ENCODE measurements around the gene TUBA8.
"Not testable (repeated sequence)": the region's sequence is repeated elsewhere in the genome, so short reads cannot be mapped to it uniquely, and the experiment has no call there.

The TUBA8 gene

DNA sequence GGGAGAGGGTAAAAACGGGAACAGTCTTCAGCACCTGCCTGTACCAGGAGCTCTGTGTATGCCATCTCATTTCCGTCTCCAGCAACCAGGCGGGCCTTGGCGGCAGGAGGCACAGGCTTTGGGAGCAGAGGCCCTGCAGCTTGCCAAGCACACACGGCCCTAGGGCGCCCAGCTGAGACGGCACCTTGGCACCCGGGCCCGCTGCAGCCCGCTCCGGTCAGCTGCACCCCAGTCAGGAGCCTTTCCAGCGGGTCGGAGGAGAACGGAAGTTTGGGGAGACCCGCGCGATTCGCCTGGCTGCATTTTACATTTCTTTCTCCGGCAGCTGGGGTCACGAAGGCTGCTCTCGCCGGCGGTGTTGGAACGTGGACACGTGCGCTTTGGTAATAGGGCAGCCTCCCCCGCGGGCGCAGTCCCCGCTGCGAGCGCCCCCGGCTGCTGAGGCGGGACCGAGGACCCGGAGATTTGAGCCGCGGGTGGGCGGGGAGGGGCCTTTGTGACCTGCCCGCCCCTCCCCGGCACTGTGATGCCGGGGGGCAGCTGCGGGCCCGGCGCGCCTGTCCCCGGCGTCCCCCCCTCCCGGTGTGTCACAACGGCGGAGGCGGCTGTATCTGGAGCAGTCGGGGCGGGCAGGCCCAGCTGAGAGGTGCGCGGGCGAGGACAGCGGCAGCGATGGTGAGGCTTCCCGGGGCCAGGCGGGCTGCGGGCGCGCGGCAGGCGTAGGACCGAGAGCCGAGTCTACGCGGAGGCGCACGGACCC lies at the start of gene TUBA8:
Gene TUBA8 (plus strand): TSS at position 616 of the 760 bp plus-strand sequence. CDS start 57 bp downstream, at position 673.
- peak; percentile 38 to 50 for DNase-seq

DNA sequence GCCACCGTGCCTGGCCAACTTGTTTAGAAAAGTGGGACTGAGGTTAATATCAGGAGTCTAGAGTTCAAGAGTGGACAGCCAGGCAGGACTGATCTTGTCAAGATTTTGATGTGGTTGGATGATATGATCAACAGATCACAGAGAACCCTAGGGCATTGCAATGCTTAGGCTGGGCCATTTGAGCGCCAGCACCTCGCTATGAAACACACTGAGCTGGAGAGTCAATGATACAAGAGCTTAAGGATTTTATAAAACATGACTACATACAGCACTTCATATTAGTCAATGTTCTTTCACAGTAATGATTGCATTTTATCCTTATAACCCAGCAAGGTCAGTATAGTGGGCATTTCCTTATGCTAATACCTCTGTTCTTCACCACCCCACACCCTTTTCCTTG lies 48.2 kb upstream of the TUBA8 start:
- DNase-seq: no peak

DNA sequence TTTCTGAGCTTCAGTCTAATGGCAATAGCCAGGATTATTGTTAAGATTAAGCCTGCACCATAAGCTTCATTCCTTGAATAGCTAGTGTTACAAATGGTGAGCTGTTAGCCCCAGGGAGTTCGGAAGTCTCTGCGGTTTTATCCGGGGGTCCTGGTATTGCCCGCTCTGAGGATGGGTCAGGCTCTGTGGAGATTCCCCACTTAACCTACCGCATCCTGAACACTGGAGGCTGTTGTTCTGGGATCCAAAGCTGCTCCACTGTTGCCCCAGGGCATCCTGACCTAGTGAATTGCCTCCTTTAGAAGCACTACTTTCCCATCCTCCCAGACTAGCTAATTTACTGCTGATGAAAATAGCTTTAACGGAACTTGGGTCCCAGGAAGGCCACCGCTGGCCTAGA lies 47.3 kb upstream of the TUBA8 start:
- no peak for DNase-seq

DNA sequence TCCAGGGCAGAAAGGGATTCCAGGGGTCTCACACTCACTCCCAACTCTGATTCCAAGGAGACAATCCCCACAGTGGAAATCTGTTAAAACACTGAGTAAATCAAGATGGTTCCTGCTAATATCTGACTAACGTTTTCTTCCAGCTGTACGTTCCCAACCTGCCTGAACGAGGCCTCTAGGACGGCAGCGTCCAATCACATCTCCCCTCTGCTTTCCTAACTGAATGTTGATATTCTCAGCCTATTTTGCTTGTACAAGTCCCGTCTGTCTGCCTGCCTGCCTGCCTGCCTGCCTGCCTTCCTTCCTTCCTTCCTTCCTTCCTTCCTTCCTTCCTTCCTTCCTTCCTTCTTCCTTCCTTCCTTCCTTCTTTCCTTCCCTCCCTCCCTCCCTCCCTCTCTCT lies 46.9 kb upstream of the TUBA8 start:
- DNase-seq: not testable (repeated sequence)

DNA sequence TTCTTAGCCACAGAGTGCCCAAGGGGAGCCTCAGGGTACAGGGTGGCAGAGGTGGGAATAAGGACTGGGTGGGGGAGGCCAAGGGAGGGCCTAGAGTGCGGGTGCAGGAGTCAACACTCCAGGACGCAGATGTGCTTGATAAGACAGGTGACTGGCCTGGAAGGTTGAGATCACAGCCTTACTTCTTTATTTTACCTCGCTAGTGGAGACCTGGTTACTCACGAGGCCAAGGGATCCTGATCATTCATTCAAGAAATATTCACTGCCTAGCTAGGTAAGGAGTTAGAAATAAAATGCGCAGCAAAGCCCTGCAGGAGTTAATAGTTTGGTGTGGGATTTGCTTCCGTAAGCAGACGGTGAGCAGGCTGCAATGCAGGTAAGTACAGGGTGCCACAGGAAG lies 46.0 kb upstream of the TUBA8 start:
- no peak for DNase-seq

DNA sequence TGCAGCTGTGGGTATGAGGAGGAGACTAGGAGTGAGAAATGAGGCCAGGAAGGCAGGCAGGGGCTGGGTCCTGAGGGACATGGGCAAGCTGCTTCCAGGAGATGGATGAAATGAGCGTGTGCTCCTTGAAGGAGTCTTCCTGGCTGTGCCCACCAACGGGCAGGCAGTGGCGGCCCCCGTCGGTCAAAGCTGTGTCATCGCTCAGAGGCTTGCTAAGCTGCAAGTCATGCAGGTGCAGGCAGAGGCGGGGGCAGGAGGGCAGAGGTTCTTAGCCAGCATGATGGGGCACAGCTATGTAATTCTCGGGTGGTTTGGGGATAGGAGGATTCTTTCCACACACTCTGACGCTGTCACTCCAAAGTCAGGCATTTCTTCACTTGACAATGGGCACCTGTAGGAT lies 45.4 kb upstream of the TUBA8 start:
- DNase-seq: no peak

DNA sequence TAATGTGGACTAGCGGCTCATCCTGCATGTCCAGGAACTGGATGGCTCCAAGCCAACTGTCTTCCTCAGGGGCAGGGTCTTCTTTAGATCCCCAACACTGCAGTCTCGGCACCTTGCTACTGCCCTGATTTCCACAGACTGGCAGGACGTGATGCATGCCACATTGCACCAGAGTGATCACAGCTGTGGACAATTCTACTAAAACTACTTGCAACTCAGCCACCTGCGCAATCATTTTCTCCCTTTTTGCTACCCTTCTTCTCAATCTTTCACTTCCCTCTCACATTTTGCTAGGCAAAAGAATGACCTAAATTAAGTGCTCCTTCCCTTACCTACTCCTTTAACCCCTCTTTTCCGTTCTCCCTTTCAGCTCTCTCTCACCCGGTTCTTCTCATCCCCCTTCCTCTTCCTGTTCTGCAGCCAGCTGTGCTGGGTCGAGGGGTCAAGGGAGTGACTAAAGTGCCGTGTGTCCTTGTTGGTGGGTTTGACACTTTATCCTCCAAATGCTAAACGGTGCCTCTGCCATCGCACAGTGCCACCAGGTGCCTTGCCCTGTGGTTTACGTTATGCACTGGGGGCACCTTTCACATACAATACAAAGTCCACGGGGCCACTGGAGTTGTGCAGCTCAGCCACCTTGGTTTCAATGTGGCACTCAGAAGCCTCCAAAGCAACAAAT lies 44.3 kb upstream of the TUBA8 start:
- no peak for DNase-seq

DNA sequence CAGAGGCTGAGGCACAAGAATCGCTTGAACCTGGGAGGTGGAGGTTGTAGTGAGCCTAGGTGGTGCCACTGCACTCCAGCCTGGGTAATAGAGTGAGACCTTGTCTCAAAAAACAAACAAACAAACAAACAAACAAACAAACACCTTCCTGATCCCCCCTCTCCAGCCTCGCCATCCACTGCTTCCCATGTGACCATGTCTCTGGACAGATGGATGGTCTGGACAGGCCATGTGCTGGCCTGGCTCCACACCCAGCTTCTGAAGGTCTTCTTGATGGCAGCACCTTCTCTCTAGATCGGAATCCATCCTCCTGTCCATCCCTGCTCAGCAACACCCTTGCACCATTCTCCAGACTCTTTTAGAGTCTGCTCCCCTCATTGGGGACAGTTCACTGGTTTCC lies 43.5 kb upstream of the TUBA8 start:
- no peak for DNase-seq

DNA sequence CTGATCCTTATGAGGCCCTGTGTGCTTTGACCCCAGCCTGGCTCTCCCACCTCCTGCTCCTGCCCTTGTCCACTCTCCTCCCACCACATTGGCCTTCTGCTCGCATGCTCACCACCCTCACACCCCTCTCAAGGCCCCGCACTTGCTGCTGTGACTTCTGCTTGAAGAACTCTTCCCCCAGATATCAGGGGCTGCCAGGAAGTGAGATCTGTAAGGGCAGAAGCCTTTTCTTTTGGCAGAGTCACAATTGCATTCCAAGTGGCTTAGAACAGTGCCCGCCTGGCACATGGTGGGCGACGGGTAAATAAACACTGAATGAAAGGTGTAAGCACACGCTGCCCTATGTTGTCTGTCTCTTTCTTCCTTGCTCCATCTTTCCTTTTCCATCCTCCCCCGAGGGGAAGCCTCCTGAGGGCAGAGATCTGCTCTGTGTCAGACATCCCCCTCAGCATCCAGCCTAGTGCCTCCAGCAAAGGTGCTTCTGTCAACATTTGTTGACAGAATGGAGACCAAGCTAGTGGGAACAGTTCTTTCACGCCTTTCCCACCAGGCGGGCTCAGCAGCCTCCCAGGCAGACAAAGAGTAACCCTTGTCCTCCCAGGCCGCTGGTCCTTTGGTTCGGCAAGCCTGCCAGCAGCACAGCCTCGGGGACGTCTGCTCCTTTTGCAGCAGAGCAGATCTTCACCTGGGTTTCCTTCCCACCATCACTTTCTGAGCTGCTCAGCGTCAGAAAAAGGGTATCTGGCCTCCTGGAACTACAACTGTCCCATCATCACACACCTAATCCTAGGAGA lies 42.9 kb upstream of the TUBA8 start:
- no peak for DNase-seq

DNA sequence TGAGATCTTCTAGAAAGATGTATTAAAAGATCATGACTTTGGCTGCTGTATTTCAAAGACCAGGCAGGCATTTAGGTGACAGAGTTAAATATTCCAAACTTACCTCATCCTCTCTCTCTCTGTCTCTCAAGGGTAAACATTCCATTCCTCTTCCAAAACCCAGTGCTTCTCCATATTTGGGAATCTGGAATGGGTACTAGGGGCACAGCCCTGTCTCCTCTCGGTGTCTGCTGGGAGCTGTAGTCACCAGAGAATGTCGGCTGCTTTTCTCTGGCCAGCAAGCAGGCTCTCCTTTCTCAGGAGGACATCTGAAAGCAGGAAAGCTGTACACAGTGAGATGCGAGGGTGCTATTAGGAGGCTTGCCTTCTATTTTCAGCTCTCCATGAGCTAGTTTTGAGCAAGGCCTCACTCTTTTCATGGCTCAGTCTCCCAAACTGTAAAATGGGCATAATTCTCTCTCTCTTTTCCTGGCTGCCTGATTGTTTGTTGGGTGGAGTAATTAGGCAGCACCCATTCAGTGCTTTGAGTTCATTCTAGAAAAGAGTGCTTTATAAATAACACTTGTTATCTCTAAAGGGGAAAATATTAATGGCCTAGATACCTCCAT lies 42.1 kb upstream of the TUBA8 start:
- no peak for DNase-seq

DNA sequence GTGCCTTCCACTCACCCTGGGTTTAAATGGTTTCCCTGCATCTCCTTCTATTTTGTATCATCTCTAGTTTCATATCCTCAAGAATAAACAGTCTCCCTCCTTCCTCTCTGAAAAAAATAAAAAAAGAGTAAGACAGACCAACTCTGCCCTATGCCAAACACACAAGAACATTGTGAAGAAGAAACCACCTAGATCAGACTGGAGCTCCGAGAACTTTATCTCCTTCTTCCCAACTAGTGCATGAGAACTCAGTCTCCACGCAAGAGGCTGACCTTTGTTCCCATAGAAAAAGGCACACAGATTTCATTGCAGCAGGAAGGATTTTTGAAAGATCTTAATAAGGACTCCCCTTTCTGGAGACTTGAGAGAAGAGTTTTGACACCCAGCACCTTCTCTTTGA lies 41.6 kb upstream of the TUBA8 start:
- no peak for DNase-seq

DNA sequence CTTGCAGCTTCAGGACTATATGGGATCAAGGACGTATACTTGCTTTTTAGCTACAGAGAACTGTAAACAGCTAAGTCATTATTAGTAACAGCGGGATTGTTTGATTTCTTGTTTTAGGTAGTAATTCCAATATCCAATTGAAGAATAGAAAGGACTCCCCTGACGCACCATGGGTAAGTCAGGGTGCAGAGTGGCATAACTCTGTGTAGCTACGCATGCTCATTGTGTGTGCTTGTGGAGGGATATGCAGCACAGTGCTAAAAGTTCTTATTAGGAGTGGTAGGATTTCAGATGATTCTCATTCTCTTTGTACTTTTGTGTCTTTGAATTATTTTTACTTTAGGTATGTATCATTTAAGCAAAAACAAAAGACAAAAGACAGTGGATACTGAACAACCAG lies 40.6 kb upstream of the TUBA8 start:
- no peak for DNase-seq

DNA sequence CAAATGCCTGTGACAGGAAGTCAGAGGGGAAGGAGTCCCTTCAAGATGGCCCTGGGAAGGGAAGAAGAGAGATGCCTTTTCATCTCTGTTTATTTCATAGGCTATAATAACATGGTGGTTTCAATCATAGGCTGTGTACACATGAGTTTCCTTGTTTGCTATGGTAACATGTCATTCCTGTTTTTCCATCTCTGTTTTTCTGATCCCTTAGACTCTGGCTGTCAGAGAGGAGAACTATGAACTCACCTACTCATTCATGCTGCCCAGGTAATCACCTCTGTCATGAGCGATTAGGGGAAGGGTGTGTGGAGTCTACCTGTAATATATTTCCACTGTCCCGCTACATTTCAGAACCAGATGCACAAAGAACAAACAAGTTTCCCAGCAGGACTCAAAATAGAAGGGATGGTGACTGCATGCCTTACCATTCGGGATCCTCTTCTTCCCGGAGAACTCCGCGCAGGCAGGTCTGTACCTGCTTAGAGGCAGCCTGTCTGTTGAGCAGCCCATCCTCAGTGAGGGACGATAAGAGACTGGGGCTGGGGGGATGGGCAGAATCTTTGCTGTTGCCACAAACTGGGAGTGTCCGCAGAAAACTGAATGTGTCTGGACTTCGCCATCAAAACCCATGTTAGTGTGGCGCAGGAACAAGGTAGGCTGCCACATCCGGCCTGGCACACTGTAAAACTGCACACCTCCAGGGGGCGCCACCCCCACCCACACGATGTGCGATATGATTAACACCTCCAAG lies 39.9 kb upstream of the TUBA8 start:
- no peak for DNase-seq

DNA sequence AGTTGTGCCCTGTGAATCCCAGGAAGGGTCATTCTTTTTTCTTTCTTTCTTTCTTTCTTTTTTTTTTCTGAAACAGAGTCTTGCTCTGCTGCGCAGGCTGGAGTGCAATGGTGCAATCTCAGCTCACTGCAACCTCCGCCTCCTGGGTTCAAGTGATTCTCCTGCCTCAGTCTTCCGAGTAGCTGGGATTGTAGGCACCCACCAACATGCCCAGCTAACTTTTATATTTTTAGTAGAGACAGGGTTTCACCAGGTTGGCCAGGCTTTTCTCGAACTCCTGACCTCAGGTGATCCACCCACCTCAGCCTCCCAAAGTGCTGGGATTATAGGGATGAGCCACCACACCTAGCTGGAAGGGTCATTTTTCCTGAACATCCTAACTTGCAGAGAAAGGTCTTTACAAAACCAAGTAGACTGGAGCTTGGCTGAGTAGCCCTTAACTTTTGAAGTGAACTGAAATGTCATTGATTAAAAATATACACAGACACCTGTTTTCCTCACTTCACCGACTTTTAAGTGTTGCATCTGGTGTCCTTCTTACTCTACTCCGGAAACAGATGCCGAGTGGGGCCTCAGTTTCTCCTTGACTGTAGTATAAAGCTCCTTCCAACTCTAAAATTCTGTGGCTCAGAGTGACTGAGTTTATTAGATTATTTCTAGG lies 39.2 kb upstream of the TUBA8 start:
- DNase-seq: not testable (repeated sequence)

DNA sequence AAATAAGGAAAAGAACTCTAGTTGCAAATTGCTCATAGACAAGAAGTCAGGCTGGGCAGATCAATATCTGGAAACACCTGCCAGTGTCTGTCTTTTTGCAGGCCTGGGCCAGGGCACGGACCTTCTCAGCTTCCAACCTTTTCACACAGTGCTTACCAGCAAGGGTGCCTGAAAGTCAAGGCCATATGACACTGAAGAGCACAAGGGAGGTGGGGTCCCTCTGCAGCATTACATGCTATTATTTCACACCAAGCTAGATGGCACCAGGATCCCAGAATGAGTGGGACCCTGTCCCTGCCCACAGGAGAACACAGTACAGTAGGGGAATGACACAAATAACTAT lies 38.7 kb upstream of the TUBA8 start:
- no peak for DNase-seq

DNA sequence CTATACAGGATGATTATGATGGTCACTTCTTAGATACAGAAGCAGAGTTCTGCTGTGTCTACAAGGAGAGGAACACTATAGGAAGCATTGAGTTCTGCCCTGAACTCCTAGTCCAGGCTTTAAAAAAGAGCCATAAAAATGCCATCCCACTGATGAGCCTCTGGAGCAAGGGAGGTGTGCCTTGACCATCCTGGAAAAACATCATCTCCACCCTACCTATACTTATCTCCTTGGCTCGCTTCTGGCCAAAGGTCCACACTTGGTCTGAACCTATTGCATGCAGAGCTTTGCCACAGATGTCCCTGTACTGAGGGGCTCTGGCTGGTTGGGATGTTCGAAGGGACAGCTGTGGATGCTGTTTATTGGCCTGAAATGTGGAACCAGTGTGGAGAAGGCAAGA lies 37.1 kb upstream of the TUBA8 start:
- no peak for DNase-seq

DNA sequence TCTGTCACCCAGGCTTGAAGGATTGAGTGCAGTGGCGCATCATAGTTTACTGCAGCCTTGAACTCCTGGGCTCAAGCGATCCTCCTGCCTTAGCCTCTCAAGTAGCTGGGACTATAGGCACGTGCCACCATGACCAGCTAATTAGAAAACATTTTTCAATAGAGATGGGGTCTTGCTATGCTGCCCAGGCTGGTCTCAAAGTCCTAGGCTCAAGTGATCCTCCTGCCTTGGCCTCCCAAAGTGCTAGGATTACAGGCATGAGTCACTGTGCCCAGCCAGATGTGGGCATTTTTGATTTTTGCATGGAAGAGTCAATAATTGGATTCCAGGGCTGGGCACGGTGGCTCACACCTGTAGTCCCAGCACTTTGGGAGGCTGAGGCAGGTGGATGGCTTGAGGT lies 36.7 kb upstream of the TUBA8 start:
- DNase-seq: not testable (repeated sequence)

DNA sequence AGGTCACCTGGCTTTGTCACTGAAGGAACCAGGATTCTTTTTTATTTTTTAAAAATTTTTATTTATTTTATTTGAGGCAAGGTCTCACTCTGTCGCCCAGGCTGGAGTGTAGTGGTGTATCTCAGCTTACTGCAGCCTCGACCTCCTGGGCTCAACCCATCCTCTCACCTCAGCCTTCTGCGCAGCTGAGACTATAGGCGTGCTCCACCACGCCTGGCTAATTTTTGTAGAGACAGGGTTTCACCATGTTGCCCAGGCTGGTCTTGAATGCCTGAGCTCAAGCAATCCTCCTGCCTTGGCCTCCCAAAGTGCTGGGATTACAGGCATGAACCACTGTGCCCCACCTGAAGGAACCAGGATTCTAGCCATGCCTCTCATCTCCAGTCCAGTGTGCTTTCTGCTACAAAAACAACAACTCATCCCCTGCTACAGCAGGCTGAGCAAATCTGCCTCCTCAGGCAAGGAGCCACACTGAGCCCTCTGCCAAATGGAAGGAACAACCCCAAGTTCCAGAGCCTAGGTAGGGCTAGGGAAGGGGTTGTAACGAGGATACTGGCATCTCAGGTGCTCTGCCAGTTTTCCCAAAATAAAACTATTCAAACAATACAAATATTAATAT lies 35.4 kb upstream of the TUBA8 start:
- no peak for DNase-seq

DNA sequence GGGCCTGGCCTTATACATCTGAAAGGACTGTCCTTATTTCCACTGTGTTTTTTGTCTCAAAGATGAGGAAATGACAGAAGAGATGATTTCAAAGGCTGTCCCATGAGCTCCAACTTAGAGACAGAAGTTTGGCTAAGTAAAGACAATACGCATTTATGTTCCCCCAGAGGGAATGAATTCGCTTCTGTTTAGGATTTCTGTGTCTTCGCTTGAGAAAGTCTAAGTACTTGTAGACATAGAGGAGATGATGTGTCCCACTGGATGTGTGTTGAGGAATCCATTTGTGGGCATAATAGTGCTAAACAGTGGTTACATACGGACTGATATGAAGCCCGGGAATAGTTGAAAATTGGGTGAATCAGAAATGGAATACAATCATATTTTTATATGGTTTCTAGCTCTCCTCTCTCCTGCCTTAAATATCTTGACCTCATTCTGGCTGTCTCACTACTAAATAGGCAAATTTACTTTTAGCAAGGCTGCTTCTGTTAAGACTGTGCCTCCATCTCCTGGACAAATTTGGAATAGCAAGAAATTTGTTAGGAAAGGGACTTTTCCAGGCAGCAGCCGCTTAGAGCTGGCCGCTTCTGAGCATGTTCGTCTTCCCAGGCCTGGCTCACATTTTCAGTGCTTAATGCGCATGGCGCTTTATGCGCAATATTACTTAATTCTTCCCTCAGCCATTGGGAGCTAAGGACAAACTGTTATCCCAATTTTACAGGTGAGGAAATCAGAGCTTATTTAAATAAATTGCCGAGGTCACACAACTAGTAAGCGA lies 34.7 kb upstream of the TUBA8 start:
- peak; percentile 4 to 11 for DNase-seq

DNA sequence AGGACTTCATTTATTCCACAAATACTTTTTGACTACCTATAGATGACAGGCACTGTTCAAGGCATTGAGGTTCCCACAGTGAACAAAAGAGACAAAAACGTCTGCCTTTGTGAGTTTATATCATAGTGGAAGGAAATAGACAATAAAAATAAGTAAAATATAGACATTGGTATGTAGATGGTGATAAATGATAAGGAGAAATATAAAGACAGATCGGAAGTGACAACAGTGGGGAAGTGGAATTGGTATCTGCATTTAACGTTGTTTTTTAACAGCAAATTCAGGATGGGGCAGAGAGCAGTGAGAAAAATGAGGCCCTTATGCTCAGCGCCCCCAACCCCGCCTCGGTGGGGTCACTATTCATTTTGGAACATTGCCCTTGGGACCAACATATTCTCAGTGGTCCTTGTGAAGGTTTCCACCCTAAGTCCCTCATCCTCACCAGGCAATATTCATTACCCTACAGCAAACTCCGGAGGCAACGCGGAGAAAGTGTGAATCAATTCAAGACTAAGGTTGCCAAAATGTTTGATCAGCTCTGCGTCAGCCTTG lies 33.4 kb upstream of the TUBA8 start:
- no peak for DNase-seq

Data from activated CD4-positive, alpha-beta T cell treated with anti-CD3 and anti-CD28 coated beads, Interleukin-2, amount 50 U/mL, for 4 hours (primary cell).